NCI-H1436 (cell line): ENCODE data around the gene LMAN1L.

Experiments used
- DNase-seq: peaks from one replicate; lab custom pipeline; 2025; lab: John Stamatoyannopoulos, UW

The LMAN1L gene

DNA sequence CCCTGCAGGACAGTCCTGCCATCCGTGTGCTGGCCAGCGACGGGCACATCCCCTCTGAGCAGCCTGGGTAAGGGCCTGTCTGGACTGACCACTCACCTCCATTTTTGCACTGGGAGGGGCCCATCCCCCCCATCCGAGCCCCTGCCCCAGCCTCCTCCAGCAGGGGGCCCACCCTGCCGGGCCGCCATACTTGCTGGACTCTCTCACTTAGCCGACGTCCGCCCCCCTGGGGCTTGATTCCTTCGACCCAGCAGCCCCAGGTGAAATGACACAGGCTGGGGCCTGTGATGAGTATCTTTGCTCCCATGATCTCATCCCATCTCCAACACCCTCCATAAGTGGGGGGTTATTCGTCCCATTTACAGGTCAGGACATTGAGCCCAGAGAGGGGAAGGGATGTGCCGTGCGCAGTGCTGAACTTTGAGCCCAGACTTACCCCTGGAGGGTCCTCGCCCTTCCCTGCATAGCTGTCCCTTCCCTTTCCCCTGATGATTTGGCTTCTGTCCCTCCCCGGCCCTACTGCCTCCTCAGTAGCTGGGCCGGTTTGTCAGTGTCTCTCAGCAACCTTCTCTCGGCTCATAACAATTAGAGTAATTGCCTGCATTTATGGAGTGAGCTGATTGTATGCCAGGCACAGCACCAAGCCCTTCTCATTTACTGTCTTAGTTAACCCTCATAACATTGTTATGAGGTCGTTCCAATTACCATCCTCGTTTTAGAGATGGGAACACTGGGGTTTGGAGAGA, 4.2 kb downstream of the LMAN1L start:
- DNase-seq = peak; percentile 44

DNA sequence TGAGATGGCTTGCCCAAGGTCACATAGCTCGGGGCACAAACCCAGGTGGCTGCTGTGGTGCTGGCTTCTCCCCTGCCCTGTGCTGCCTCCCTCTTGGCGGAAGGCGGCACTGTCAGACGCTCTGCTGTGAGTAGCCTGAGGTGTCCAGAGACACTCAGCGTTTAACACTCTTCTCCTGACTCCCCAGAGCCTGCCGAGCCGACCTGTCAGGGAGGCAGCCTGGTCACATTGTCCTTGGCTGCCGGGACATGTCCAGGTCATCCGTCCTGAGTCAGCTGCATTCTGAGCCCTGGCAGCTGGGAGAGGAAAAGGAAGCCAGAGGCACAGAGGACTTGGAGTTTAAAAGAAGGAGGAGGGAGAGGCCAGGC, 4.7 kb downstream of the LMAN1L start:
- peak; percentile 44 for DNase-seq

DNA sequence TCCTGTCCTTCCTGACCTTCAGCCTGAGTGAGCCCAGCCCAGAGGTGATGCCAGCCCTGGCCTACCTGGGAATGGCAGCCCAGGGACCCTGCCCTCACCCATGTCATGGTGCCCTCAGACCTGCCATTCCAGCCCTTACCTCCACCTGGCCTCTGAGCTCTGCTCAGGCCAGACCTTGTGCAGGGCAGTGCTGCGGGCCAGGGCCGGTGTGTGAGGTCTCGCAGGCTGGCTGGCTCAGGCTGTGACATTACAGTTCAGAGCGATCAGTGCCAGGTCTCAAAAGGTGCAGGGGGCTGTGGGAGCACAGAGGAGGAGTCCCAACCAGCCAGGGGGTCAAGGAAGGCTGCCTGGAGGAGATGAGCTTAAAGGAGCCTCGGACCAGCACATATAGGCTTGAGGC, 7.4 kb downstream of the LMAN1L start:
- DNase-seq = no peak

DNA sequence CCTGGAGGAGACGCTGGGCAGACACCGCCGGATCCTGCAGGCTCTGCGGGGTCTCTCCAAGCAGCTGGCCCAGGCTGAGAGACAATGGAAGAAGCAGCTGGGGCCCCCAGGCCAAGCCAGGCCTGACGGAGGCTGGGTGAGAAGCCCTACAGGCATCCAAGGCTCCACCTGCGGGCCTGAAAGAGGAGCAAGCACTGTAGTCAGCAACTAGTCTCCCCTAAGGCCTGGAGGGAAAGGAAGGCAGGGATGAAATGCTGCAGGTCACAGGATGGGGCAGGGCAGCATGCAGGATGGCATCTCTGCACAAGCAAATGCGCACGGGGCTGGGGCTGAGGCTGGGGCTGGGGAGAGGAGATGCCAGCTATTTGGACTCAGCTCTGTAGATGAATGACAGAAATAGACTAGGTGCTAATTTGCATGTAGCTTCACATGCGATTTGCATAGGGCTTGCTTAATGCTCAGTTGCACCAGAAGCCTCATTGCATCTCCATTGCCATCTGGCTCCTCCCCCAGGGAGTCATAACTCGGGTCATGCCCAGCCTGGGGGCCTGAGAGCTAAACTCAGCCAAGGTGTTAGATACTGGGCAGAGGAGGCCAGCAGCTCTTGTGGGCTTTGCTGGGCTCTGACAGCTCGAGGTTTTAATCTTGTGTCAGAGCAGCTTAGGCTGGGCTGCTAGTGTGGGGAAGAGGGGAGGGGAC, 8.6 kb downstream of the LMAN1L start:
- no peak for DNase-seq

DNA sequence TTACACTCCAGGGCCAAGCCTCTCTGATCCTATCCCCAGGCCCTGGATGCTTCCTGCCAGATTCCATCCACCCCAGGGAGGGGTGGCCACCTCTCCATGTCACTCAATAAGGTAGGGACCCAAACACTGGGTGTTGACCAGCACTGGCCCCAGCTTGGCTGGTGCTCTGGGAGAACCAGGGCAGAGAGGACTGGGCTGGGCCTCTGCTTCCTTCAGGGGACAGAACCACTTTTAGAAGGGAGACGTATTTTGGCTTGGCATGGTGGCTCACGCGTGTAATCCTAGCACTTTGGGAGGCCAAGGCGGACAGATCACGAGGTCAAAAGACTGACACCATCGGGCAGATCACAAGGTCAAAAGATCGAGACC, 9.1 kb downstream of the LMAN1L start:
- DNase-seq = no peak

DNA sequence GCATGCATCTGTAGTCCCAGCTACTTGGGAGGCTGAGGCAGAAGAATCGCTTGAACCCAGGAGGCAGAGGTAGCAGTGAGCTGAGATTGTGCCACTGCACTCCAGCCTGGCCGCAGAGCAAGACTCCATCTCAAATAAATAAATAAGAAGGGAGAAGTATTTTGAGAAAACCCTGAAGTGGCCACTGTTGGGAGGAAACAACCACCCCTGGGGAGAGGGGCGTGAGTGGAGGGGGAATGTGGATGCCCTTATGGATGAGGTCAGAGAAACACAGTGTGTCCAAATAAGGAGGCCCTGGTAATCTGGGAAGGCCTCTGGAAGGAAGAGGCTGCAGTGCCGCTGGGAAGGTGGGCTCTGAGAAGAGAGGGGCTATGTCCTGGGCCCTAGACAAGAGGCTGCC, 9.6 kb downstream of the LMAN1L start:
- DNase-seq = no peak

DNA sequence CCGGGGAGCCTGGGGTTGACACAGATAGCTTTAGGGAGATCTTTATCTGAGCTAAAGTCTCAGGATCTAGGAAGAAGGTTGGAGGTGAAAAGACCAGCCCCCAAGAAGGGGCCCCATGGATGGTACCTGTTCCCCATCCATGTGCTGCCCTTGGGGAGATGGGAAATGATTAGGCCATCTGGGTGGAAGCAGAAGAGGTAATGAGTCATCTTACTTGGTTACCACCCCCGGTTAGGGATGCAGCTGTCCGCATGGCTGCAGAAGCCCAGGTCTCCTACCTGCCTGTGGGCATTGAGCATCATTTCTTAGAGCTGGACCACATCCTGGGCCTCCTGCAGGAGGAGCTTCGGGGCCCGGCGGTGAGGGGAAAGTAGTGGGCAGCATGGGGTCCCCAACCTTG, 10.7 kb downstream of the LMAN1L start:
- DNase-seq = no peak

DNA sequence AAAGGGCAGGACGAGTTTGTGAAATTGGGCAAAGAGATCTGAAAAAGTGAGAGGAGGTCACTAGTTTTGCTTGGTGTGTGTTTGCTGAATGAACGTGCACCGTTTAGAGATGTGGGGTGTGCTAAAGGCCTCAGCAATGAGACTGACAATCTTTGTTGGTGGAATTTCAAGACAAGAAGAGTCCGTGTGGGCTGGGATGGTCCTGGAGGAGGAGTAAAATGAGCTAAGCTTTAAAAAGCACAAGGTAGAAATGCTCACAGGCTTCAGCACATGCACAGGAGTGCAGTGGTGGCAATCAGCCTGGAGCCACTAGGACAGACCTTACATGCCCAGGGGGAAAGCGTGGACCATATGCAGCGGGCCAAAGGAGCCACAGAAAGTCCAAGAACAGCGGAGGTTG, 12.3 kb downstream of the LMAN1L start:
- no peak for DNase-seq

DNA sequence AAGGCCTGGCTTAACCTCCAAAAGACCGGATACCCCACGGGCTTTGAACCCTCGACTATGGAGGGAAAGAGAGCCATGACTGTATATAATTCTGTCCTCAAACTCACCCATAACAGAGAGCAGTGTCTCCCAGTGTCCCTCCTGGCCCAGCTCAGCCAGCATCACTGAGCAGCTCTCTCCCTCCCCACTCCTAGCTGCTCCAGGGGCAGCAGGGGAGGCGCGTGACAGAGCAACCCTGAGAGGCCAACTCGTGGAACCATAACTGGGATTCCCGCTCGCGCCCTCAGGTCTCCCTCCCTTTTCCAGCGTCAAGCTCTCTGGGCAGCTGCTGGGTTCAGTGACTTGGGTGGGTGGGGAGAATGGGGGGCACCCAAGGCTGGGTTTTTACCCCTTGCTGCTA, 13.2 kb downstream of the LMAN1L start:
- DNase-seq = no peak

DNA sequence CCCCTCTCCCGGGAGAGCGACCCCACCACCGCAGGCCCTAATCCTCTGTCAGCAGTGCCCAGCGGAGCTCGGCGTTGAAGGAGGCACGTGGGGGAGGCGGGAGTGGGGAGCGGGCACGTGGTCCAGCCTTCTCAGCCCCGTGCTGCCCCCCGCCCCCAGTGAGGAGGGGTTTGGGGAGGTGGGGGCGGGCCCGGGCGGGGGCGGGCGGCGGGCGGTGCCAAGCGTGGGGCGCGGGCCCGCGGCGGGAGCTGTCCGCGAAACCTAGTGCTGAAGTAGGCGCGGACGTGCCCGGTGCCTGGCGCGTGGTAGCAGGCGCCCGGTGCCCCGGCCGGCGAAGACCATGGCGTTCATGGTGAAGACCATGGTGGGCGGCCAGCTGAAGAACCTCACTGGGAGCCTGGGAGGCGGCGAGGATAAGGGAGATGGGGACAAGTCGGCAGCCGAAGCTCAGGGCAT, 13.8 kb downstream of the LMAN1L start, which contains the start of gene CPLX3:
CPLX3 (plus strand) TSS at position 264 of the 456 bp plus-strand sequence; CDS start at position 341, 77 bp downstream.
- DNase-seq = no peak

DNA sequence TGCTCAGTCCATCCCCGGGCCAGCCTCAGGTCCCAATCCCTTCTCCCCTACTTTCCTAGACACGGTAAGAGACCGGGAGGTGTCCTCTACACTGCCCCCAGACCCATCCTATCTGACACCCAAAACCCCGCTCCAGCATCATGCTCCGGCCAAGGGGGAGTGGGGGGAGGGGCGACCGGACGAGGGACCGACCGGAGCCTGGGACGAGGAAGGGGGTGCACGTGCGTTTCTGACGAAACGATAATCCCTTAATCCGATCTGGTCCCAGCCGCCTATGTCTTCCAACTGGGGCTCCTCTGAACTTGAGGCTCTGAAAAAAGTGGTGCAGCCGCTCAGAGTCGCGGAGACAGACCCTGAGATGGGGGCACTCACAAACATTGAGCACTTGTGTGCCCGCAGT, 14.3 kb downstream of the LMAN1L start:
- no peak for DNase-seq

DNA sequence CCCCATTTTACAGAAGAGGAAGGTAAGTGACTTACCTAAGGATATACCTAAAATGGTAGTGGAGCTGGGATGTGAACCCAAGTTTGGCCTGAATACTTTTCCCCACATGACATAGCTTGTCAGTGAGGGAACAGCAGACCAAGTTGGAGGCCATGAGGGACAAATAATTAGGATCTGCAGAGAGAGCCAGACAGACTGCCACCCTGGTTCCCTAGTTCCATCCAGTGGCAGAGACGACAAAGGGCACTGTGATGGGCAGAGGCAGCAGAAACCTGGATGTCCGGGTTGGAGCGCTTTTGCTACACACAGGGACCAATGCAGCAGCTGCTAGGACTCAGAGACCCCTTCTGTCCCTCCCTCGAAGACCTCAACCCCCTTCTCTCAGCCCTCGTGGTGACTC, 15.0 kb downstream of the LMAN1L start:
- no peak for DNase-seq

DNA sequence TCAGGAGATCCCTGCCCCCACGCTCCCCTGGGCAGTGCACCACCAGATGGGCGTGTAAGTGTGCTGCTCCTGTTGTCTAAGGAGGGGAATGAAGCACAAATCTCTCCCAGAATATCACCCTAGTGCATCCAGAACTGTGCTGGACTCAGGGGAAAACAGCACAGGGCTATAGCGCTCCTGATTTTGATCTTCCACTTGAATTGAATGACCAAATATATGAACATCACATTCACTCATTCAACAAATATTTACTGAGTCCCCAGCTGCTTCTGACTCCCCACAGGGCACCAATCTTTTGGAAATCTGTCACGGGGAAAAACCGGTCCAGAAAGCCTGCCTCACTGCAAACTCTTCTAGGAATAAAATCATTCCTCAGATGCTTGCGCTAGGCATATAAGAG, 16.2 kb downstream of the LMAN1L start:
- DNase-seq = no peak

DNA sequence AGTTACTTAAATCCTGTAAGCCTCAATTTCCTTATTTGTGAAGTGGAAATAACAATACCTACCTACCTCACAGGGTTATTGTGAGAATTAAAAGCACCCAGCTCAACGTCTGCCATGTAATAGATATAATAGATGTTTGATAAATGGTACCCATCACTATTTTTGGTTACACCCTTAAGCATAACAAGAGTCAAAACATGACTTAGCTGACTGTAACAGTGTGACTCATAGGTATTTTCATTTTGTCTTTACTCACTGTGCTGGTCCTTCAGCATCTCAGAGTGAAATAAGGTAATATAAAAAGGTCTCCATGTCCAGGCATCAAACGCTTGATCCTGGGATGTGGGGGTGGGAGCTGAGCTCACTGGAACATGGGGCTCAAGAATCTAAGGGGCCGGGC, 16.9 kb downstream of the LMAN1L start:
- no peak for DNase-seq

DNA sequence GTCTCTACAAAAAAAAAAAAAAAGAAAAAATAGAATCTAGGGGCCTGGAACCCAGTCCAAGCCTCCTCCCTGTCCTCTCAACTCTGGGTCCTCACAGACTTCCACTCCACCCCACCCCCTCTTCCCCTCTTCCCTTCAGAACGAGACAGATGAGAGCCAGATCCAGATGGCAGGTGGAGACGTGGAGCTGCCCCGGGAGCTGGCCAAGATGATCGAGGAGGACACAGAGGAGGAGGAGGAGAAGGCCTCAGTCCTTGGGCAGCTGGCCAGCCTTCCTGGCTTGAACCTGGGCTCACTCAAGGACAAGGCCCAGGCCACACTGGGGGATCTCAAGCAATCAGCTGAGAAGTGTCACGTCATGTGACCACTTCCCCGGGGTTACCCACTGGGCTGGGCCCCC, 17.4 kb downstream of the LMAN1L start:
- no peak for DNase-seq

DNA sequence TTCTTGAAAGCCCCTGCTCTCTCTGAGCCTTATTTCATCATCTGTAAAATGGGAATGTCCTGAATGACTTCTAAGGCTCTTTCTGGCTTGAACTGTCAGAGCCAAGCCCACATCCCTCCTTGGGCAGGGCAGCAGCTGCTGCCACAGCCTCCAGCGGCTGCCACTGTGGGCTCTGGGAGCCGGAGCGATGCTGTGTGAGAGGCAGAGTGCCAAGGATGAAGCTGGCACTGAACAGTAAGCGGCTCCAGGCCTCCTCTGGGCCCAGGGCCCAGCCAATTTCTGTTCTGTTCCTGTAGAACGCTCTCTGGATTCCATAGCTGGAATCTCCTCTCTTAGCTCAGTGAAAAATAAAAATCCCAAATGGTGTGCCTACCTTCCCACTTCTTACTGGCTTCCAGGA, 18.2 kb downstream of the LMAN1L start:
- DNase-seq = no peak

DNA sequence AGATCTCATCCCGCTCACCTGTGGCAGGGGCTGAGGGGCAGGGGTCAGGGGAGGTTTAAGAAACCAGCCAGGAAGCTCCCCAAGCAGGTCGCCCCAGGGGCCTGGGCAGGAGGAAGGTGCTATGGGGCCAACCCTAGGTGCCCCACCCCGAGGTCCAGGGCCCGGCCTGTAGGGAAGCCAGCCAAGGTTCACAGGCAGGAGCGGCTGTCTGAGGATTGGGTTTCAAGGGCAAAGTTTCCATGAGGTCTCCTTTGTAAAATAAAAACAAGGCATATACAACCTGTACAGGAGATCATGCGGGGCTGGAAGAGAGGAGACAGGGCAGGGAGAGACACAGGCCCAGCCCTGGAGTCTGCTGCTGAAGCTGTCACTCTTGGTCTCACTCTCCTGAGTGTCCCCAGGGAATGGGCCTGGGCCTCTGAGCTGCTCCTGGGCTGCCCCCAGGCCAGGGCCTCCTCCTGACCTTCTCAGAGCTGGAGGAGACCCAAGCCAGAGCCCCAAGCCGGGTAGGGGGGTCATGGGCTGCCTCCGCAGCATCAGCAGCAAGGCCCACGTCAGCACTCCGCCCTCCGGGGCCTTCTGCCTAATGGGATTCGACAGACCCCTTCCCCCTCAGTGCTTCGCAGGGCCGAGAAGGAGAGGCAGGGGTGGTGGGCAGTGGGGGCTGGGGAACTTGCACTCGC, 19.3 kb downstream of the LMAN1L start:
- no peak for DNase-seq

DNA sequence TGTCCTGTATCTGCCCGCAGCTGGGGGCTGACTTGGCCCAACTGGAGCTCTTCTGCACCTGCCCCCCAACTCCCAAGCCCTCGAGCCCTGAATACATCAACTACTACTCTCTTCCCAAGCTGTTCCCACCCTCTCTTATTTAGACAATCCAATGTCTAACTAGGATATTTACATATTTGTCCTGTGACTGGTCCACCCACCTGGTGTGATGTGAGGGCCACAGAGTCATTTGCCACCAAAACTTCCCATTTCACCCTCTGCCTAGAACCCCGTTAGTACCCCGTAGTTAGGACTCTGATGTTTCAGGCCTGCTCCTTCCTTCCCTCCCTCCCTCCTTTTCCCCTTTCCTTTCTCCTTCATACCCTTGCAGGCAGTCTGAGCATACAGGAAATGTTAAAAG, 20.2 kb downstream of the LMAN1L start:
- DNase-seq = no peak

DNA sequence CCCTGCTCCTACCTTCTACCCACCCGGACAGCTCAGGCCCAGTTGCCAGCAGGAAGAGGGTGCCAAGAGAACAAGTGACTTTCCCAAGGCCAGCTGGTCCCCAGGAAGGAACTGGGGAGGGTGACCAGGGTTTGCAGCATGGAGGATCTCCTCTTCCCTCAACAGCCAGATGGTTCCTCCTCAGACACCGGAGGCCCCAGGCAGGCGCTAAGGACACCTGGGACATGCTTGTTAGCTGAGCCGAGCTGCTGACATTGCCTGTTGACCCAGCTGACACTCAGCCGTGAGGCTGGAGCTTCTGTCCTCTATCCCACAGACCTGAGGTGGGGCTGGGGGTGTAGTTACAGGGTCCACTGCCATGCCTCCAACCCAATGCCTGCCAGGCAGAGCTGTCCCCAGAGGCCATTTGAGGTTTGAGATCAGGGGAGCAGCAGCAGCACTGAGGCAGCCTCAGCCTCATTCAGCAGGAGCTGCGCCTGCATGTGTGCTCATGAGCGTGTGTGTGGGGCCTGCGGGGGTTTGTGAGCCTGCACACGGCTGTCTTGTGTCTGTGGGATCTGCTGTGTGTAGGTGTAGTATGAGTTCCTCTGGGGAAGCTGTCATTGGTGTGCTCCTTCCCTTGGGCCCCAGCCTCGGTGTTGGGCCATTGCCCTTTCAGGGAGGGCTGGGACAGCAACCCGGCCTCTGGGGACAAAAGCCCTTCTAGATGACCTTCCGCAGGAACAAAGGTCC, 20.9 kb downstream of the LMAN1L start:
- no peak for DNase-seq

DNA sequence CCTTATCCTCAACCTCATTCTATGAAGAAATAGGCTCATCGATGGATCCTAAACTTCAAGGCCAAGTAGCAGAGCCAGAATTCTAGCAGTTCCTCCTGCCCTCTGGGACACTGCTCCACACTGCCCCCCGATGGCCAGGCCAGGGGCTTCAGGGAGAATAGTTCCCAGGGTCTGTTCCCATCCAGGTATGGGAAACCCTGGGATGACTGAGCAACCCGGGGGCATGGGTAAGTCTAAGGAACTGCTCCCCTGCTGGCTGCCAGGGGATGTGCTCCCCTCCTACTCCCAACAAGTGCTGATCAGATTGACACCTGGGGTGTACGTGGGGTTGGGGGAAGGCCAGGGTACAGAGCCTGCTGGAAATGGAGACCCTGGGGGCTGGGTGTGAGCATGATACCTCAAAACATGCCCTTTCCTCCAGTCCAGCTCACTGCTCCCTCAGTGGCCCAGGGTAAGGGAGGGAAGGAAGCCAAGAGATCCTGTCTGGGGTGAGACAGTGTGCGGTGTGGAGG, 22.7 kb downstream of the LMAN1L start:
- no peak for DNase-seq

DNA sequence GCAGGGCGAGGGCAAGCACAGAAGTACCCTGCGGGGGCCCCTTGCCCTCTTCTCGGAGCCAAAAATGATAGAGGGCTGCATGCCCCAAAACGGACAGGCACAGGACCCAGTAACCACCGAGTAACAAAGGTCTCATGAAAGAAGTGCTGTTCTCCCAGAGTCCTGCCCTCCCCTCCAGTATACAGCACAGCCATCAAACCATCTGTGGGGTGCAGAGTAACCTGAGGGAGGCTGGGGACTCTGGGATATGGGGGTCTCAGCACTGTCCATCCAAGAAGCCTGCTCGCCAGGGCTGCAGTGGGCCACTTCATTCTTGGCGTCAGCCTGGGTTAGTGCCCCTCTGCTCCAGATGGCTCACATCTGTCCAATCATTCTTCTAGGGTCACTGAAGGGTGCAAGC, 24.2 kb downstream of the LMAN1L start:
- DNase-seq = no peak

DNA sequence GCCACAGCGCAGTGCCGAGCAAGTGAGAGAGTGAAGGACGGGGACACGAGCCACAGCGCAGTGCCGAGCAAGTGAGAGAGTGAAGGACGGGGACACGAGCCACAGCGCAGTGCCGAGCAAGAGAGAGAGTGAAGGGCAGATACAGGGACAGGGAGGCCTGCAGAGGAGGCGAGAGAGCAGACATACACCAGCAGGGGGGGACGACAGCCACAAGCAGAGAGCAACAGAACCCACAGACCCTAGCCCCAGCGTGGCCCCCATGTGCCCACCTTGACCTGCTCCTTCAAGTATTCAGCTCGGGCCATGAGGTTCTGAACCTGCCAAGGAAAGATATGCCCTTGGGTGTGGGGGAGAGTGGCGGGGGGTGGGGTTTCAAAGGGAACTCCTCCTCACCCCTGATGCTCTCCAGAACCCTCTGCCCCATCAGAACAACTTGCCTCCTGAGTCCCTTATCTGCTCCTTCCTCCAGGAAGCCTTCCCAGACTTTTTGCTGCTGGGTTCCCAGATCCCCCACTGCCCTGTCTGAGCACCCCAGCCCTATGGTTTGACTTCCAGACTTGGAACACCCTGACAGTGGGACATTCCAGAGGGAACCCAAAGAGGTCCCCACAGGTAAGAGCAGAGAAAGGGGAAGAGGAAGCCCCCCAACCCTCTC, 25.0 kb downstream of the LMAN1L start:
- no peak for DNase-seq
